ENCODE measurements around the gene HOMER2.

- TF ChIP-seq CTCF (IDR thresholded peaks at IDR 0.05): no peak
- TF ChIP-seq POLR2A (IDR thresholded peaks at IDR 0.05): no peak
- TF ChIP-seq POLR2AphosphoS5 (IDR thresholded peaks at IDR 0.05): no peak
These were observed 56.5 kb downstream of the HOMER2 start for GRCh38 chr15:82895983-82896382.
